8988T (cell line): ENCODE data around the gene DOLK.
A peak's percentile ranks its signal among the peaks of the same experiment; 100 is the strongest.

Experiments
- DNase-seq: peaks from one replicate; pipeline ENCODE4 v3.0.0; 2011

DOLK gene

DNA sequence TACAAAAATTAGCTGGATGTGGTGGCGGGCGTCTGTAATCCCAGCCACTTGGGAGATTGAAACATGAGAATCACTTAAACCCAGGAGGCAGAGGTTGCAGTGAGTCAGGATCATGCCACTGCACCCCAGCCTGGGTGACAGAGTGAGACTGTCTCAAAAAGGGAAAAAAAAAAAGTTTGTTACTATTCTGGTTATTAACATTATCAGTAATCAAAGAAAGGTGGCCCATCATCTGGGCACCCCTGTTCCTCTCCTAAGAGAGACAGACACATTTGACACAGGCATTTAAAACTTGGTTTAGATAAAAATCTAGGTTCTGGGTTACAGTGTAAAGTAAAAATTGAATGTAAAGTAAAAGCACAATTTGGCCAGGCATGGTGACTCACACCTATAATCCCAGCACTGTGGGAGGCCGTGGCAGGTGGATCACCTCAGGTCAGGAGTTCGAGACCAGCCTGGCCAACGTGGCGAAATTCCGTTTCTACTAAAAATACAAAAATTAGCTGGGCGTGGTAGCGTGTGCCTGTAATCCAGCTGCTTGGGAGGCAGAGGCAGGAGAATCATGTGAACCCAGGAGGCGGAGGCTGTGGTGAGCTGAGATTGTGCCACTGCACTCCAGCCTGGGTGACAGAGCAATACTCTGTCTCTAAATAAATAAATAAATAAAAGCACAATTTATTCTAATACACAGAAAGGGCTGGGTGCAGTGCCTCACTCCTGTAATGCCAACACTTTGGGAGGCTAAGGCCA, 43.4 kb downstream of the DOLK start:
- no peak for DNase-seq

DNA sequence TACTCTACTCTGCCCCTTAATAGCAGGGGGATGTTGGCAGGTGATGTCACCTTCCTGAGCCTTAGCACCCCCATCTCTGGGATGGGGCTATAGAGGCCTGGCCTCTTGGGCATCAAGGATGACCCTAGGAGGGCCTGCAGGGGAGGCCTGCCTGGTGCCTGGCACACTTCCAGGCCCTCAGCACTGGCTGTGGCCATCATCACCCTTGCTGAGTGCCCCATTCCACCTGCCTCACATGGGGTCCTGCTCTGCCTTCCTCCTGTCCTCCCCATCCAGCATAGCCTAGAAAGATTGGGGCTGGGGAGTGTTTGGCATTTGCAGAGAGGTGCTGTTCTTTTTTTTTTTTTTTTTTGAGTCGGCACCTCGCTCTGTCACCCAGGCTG, 44.3 kb downstream of the DOLK start:
- DNase-seq: no peak

DNA sequence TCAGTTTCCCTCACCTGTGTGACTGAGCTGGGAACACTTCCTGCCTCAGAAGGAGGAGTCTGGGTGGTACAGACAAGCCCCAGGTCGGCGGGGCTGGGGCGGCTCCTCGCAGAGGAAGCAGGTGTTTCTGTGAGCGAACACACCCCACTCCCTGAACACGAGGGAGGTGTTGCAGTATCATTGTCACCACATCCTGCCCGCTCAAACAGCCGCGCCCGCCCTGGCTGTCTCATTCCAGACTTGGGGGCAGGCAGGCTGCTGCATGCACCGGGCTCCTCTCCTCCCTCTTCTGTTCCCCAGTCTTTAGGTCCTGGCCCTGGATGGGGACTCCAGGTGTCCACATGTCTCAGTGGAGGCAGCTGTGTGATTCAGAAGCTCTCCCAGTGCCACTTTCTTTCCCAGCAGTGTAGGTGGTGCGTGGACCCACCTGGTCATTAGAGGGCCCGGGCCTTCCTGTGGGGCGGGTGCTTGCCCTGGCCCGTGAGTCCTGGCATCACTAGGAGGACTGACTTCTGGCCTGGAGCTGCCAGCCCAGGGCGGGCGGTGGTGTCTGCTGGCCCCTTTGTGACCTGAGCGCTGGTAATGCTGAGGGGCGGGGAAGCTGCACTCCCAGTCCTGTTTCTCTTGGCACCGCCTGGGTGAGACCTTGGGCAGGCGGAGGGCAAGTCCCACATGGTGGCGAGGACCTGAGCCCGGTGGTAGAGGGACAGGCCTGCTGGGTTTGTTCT, 44.9 kb downstream of the DOLK start:
- no peak for DNase-seq

DNA sequence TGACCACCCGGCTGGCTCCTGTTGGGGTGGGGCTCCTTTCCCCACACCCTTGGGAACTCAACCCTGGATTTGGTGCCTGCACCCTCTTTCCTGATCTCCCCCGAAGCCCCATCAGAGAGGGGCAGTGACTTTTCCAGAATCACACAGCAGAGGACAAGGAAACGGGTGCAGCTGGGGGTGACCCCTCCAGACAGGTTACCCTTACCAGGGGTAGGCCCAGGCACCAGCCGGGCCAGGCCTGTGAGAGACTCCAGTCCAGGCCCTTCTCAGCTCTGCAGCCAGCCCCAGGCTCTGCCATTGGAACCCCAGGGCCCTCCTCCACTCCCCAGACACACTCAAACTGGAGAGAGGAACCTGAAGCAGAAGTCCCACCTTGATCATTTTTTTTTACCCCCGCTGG, 45.6 kb downstream of the DOLK start:
- no peak for DNase-seq

DNA sequence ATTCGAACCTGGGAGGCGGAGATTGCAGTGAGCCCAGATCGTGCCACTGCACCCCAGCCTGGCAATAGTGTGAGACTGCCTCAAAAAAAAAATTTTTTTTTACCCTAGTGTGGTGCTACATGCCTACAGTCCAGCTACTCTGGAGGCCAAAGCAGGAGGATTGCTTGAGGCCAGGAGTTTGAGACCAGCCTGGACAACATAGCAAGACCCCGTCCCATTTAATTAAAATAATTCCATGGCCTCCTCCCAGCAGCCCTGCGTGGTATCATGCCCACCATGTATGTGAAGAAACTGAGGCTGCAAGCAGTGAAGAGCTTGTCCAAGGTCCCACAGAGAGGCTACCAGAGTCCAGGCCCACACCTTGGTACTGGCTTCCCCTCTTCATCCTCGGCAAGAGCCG, 46.0 kb downstream of the DOLK start:
- DNase-seq: no peak

GRCh38 chr9:128899566-128900322, 47.7 kb downstream of the DOLK start:
- DNase-seq: no peak

DNA sequence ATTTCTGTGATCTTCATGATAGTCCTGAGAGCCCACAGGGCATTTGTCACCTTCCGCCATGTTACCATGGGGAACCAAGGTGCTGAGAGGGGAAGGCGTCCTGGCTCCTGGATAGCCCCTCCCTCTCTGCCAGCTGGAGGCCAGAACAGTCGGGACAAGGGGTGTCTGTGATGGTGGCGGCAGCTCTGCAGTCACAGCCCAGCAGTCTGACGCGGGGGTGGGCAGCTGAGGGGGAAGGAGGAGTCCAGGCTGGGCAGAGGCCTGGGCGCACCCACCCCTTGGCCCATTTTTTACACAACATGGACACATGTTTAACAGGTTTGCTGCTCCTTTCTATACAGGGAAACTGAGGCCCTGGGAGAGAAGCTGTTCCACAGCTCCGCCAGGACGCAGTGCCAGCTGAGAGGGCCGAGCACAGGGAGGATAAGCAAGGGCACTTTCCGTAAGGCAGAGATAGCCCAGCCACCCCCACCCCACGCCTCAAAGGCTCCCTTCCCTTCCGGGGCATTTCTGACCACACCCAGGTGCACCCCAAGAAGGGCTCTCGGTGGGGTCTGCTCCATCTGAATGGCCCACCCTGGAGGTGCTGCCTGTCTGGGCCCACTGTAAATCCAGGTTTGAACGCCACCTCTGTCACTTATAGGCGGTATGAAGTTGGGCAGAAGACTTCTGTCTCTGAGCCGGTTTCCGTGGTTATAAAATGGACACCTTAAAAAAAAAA, 48.4 kb downstream of the DOLK start:
- DNase-seq: no peak

DNA sequence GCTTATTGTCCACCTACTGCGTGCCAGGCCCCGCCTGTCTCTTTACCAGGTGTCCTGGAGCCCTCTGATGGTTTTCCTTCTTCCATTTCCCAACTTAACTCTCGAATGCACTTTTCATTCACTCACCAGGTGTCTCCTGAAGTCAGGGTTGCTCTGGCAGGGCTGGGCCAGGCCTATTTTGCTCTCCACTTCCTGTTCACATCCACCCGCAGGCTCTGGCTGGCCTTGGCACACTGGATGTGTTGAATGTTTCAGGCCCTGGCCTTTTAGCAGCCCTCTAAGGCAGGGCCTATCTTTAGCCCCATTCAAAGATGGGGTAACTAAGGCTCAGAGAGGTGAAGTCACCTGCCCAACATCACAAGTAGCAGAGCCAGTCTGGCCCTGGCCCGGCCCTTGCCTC, 49.0 kb downstream of the DOLK start:
- DNase-seq: no peak

DNA sequence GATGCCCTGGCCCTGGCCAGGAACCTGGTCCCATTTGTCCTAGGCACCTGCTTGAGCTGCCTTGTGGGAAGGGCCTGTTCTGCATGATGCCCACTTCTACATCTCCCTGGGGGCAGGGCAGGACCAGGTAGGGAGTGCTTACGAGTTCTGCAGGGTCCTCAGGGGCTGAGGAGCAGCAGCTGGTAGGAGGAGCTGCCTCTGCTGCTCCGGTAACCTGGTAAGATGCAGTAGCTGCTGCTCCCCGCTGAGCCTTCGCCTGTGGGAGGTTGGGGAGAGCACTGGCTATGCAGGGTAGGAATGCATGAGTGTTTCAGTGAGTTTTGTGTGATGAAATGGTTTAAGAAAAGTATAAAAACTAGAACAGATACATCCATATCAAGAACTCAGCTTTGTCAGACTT, 51.8 kb downstream of the DOLK start:
- peak; percentile 1 for DNase-seq
